HG03469 (cell line): Measurements from ENCODE around the gene EDAR.

ENCODE experiments used
- ATAC-seq: cut with Tn5 transposase; IDR thresholded peaks from one replicate; pipeline ENCODE4 v1.9.1; 2021; ENCODE audit warnings: mild to moderate bottlenecking, moderate library complexity, moderate number of reproducible peaks; ENCODE audit not compliant: unreplicated experiment

Gene EDAR

GRCh38 chr2:108911807-108912628 is 77.0 kb downstream of the EDAR start:
- no peak for ATAC-seq

- ATAC-seq: no peak
Observed at GRCh38 chr2:108911401-108911800, 77.6 kb downstream of the EDAR start.

- ATAC-seq: no peak
Observed at GRCh38 chr2:108910541-108911396, 78.3 kb downstream of the EDAR start.

GRCh38 chr2:108910011-108910431 is 79.0 kb downstream of the EDAR start:
- ATAC-seq: no peak

GRCh38 chr2:108909275-108909823 is 79.7 kb downstream of the EDAR start:
- ATAC-seq: no peak

- ATAC-seq: no peak
Observed at GRCh38 chr2:108908713-108909070, 80.3 kb downstream of the EDAR start.

GRCh38 chr2:108907822-108908712 is 81.0 kb downstream of the EDAR start:
- no peak for ATAC-seq

- ATAC-seq: no peak
Observed at GRCh38 chr2:108906403-108907077, 82.5 kb downstream of the EDAR start.

- ATAC-seq: no peak
Observed at GRCh38 chr2:108905906-108906305, 83.1 kb downstream of the EDAR start.

- no peak for ATAC-seq
Observed at GRCh38 chr2:108905176-108905575, 83.8 kb downstream of the EDAR start.

GRCh38 chr2:108904680-108905079 is 84.3 kb downstream of the EDAR start:
- ATAC-seq: no peak

GRCh38 chr2:108898315-108899082 is 90.5 kb downstream of the EDAR start:
- ATAC-seq: no peak

- ATAC-seq: no peak
Observed at GRCh38 chr2:108896741-108897140, 92.3 kb downstream of the EDAR start.

GRCh38 chr2:108895188-108895587 is 93.8 kb downstream of the EDAR start:
- ATAC-seq: no peak

- no peak for ATAC-seq
Observed at GRCh38 chr2:108894766-108895165, 94.3 kb downstream of the EDAR start.

GRCh38 chr2:108893277-108893676 is 95.7 kb downstream of the EDAR start:
- ATAC-seq: no peak

GRCh38 chr2:108889907-108890306 is 99.1 kb downstream of the EDAR start:
- ATAC-seq: no peak

- ATAC-seq: no peak
Observed at GRCh38 chr2:108884619-108885018, 104.4 kb downstream of the EDAR start.

GRCh38 chr2:108878276-108878675 is 110.7 kb downstream of the EDAR start:
- ATAC-seq: no peak
